Caco-2 (cell line): ENCODE data around the gene ANKRD52. TPM values are rescaled to one million over a fixed set of nuclear protein-coding genes. Genes with fewer than 3 reads are reported as not detected.

ENCODE experiments used
- BruUV-seq: library from RNA; stranded (reverse); fragments of 400-500 nt; replicated peaks from 2 replicates; lab custom pipeline; 2021; lab: Mats Ljungman, UMichigan
- CTCF ChIA-PET: fragments of 300-600 bp; sonication (Branson Sonifier 250); formaldehyde crosslinking; loops from one replicate; lab custom pipeline; 2022; ENCODE audit warnings: antibody characterized with exemption; lab: Charles Lee
- POLR2A ChIA-PET: fragments of 300-600 bp; sonication (Branson Sonifier 250); formaldehyde crosslinking; loops from one replicate; lab custom pipeline; 2022; ENCODE audit warnings: antibody characterized with exemption; lab: Charles Lee
- DNase-seq, 2 experiments: peaks; one replicate each; pipeline versions ENCODE4 v3.0.0 to v3.0.0-alpha.2; 2020 to 2022
- H3K27me3 ChIP-seq: replicated peaks from 2 replicates; pipeline ENCODE4 v1.6.0; 2011; ENCODE audit warnings: low read length; ENCODE audit not compliant: control insufficient read depth, insufficient read depth
- H3K36me3 ChIP-seq: 2 replicates; pipeline ENCODE4 v1.5.1; 2011; ENCODE audit warnings: low read length; ENCODE audit not compliant: control insufficient read depth, insufficient read depth
- H3K4me1 ChIP-seq: fragments of 250-450 bp; sonication (Bioruptor Pico); 2 replicates; pipeline ENCODE4 v1.5.1; 2020; ENCODE audit warnings: mild to moderate bottlenecking
- H3K4me3 ChIP-seq: 2 replicates; pipeline ENCODE4 v1.5.1; 2011; ENCODE audit warnings: low read depth, mild to moderate bottlenecking, control low read depth, low read length
- H3K9me3 ChIP-seq: fragments of 250-450 bp; sonication (Bioruptor Pico); 2 replicates; pipeline ENCODE4 v1.5.1; 2020; ENCODE audit warnings: mild to moderate bottlenecking, moderate library complexity
- H3K27ac Mint-ChIP-seq: one replicate; pipeline ENCODE4 v1.8.0; 2022; ENCODE audit warnings: mixed read lengths; ENCODE audit not compliant: unreplicated experiment
- H3K27me3 Mint-ChIP-seq: one replicate; pipeline ENCODE4 v1.8.0; 2022; ENCODE audit warnings: mixed read lengths; ENCODE audit not compliant: insufficient read depth, unreplicated experiment
- H3K36me3 Mint-ChIP-seq: one replicate; pipeline ENCODE4 v1.8.0; 2022; ENCODE audit warnings: mild to moderate bottlenecking, mixed read lengths; ENCODE audit not compliant: insufficient read depth, unreplicated experiment
- H3K4me1 Mint-ChIP-seq: one replicate; pipeline ENCODE4 v1.8.0; 2022; ENCODE audit warnings: low read depth, mixed read lengths; ENCODE audit not compliant: unreplicated experiment
- H3K4me3 Mint-ChIP-seq: one replicate; pipeline ENCODE4 v1.8.0; 2022; ENCODE audit warnings: mild to moderate bottlenecking, moderate library complexity, mixed read lengths; ENCODE audit not compliant: unreplicated experiment
- H3K9me3 Mint-ChIP-seq: one replicate; pipeline ENCODE4 v1.8.0; 2022; ENCODE audit warnings: mixed read lengths; ENCODE audit not compliant: unreplicated experiment
- CTCF ChIP-seq, 2 experiments: fragments of 200-600 bp in 1 of 2; IDR thresholded peaks; 1 replicate in 1 of 2; 2 replicates in 1 of 2; pipeline versions ENCODE4 v1.5.1 to v1.8.0; 2011 to 2022; ENCODE audit warnings: antibody characterized with exemption in 1 of 2, control low read depth in 1 of 2, inconsistent platforms in 1 of 2, low read depth in 1 of 2, low read length in 1 of 2, mild to moderate bottlenecking in 1 of 2, moderate library complexity in 1 of 2; ENCODE audit not compliant: insufficient read depth in 1 of 2, severe bottlenecking in 1 of 2, unreplicated experiment in 1 of 2
- intact Hi-C: fragments of 100-400 bp; cut with micrococcal nuclease; formaldehyde crosslinking; loops from one replicate; pipeline ENCODE4 v1.10.0; 2022; ENCODE audit not compliant: unreplicated experiment
- total RNA-seq: library from RNA; stranded (reverse); gene quantifications from 2 replicates; pipeline ENCODE4 v1.2.3, GENCODE V29; 2022

ANKRD52 gene
- total RNA-seq, 1 experiment from 2014 or later, result 34.6 TPM

DNA sequence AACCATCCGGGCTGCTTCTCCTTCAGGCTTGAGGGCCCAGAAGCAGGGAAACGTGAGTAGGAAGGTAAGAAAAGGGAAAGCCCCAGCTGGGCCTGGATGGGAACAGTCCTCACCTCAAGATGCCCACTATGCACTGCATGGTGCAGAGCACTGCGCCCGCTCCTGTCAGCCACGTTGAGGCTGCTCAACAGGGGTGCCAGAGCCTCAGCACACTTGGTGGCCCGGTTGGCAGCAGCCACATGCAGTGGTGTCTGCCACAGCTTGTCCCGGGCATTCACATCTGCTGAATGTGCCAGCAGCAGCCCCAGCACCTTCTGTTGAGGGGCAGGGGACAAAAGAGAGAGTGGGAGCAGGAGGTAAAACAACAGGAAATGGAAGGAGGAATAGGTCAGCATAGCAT lies 2.5 kb downstream of the ANKRD52 start:
- H3K4me3 ChIP-seq, result no peak overlapping the region
- CTCF ChIA-PET, result no interaction called here
- POLR2A ChIA-PET, result no interaction called here
- H3K36me3 ChIP-seq, result peaks cover 5% of the 10 kb centered on the region
- TF ChIP-seq CTCF (IDR thresholded peaks at IDR 0.05; ENCODE audit: insufficient read depth in 1 of 2, low read depth in 1 of 2, low read length in 1 of 2, severe bottlenecking in 1 of 2, unreplicated experiment in 1 of 2), result no peak
- intact Hi-C loops, result loop anchor here (2.0 to 5.0 kb wide), 2 partner anchors 25 to 33 kb away; partner anchors contain the start of genes NABP2, RNF41 and SLC39A5
- H3K9me3 ChIP-seq, result no peaks in the 10 kb centered on the region
- no peak overlapping the region for H3K4me3 Mint-ChIP-seq
- DNase-seq, result no peak
- H3K27me3 ChIP-seq, result no peaks in the 10 kb centered on the region
- no peaks in the 10 kb centered on the region for H3K27me3 Mint-ChIP-seq
- BruUV-seq, result no TSS peak
- peaks cover 13% of the 10 kb centered on the region for H3K4me1 Mint-ChIP-seq
- no peak overlapping the region for H3K27ac Mint-ChIP-seq
- H3K36me3 Mint-ChIP-seq, result peaks cover 50% of the 10 kb centered on the region
- H3K9me3 Mint-ChIP-seq, result no peaks in the 10 kb centered on the region
- H3K4me1 ChIP-seq, result peaks cover 18% of the 10 kb centered on the region

DNA sequence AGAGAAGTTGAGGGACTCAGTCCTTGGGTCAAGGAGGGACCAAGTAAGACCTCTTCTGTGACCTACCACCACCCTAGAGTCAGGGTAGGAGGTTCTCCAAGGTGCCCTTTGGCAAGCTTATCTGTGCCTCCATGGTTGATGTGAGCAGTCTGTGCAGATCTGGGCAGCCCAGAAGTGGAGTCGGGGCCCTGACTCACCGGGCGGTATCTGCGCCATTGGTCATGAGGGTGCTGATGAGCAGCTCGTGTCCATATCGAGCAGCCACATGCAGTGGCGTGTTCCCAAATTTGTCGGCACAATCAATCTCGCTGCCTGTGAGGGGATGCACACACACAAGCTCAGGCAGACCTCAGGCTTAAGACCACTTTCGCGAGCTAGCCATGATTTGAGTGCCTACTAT lies 5.1 kb downstream of the ANKRD52 start:
- H3K4me3 ChIP-seq, result no peak overlapping the region
- no peaks in the 10 kb centered on the region for H3K9me3 ChIP-seq
- Mint-ChIP-seq H3K4me3 (no peak overlapping the region), H3K36me3 (peaks cover 68% of the 10 kb centered on the region), H3K4me1 (no peaks in the 10 kb centered on the region), H3K27ac (no peak overlapping the region), H3K9me3 (no peaks in the 10 kb centered on the region), H3K27me3 (no peaks in the 10 kb centered on the region)
- no peaks in the 10 kb centered on the region for H3K27me3 ChIP-seq
- POLR2A ChIA-PET, result no interaction called here
- intact Hi-C loops, result no loop called here
- DNase-seq, result no peak
- peaks cover 11% of the 10 kb centered on the region for H3K4me1 ChIP-seq
- no TSS peak for BruUV-seq
- CTCF ChIA-PET, result interaction anchor here (0.6 kb wide), 1 partner anchor 15 kb away, joined by 3 read pairs; no protein-coding TSS in a partner anchor
- no peak for TF ChIP-seq CTCF (IDR thresholded peaks at IDR 0.05; ENCODE audit: insufficient read depth in 1 of 2, low read depth in 1 of 2, low read length in 1 of 2, severe bottlenecking in 1 of 2, unreplicated experiment in 1 of 2)
- peaks cover 5% of the 10 kb centered on the region for H3K36me3 ChIP-seq

- H3K27me3 Mint-ChIP-seq, result no peaks in the 10 kb centered on the region
- H3K4me3 ChIP-seq, result no peak overlapping the region
- no peak overlapping the region for H3K27ac Mint-ChIP-seq
- no peak for TF ChIP-seq CTCF (IDR thresholded peaks at IDR 0.05; ENCODE audit: insufficient read depth in 1 of 2, low read depth in 1 of 2, low read length in 1 of 2, severe bottlenecking in 1 of 2, unreplicated experiment in 1 of 2)
- intact Hi-C loops, result no loop called here
- no peak overlapping the region for H3K4me3 Mint-ChIP-seq
- CTCF ChIA-PET, result interaction anchor here (0.6 to 1.0 kb wide), 2 partner anchors 15 to 30 kb away, joined by 3 to 4 read pairs; no protein-coding TSS in a partner anchor
- no peaks in the 10 kb centered on the region for H3K9me3 Mint-ChIP-seq
- H3K36me3 Mint-ChIP-seq, result peaks cover 71% of the 10 kb centered on the region
- peaks cover 5% of the 10 kb centered on the region for H3K36me3 ChIP-seq
- H3K9me3 ChIP-seq, result no peaks in the 10 kb centered on the region
- H3K4me1 ChIP-seq, result peaks cover 11% of the 10 kb centered on the region
- POLR2A ChIA-PET, result no interaction called here
- H3K4me1 Mint-ChIP-seq, result no peaks in the 10 kb centered on the region
- H3K27me3 ChIP-seq, result no peaks in the 10 kb centered on the region
- no peak for DNase-seq
- no TSS peak for BruUV-seq
Observed at GRCh38 chr12:56252649-56253048, 5.5 kb downstream of the ANKRD52 start.
